Neutrophil (primary cell): ENCODE results near the gene C16orf46.
"Not testable (repeated sequence)": the region's sequence is repeated elsewhere in the genome, so short reads cannot be mapped to it uniquely, and the experiment has no call there.

ENCODE experiments used
- H3K27ac ChIP-seq: fragments of 200-600 bp; sonication (generic); 2 replicates; pipeline ENCODE4 v1.5.1; 2016; ENCODE audit warnings: mild to moderate bottlenecking, moderate library complexity
- H3K27me3 ChIP-seq: fragments of 200-600 bp; sonication (generic); 2 replicates; pipeline ENCODE4 v1.6.0; 2016; ENCODE audit warnings: mild to moderate bottlenecking
- H3K36me3 ChIP-seq: fragments of 200-600 bp; sonication (generic); 2 replicates; pipeline ENCODE4 v1.5.1; 2017
- H3K4me1 ChIP-seq, 2 experiments: fragments of 200-600 bp in 1 of 2; sonication (generic) in 1 of 2; 1 replicate in 1 of 2; 2 replicates in 1 of 2; pipeline versions ENCODE4 v1.5.1 to v1.6.1; 2013 to 2016; ENCODE audit warnings: low read depth in 1 of 2, low read length in 1 of 2, mild to moderate bottlenecking in 1 of 2, moderate library complexity in 1 of 2; ENCODE audit not compliant: control insufficient read depth in 1 of 2, insufficient read depth in 1 of 2
- H3K4me3 ChIP-seq, 2 experiments: fragments of 200-600 bp in 1 of 2; sonication (generic) in 1 of 2; 1 replicate in 1 of 2; 2 replicates in 1 of 2; pipeline ENCODE4 v1.5.1; 2013 to 2016; ENCODE audit warnings: low read depth in 1 of 2, low read length in 1 of 2, mild to moderate bottlenecking in 1 of 2, moderate library complexity in 1 of 2
- H3K9me3 ChIP-seq: fragments of 200-600 bp; sonication (generic); 2 replicates; pipeline ENCODE4 v1.5.1; 2016
- TF ChIP-seq, protein P1 (sequence below): fragments of 200-600 bp; sonication (generic); IDR thresholded peaks from 2 replicates; pipeline ENCODE4 v1.5.1; 2016; ENCODE audit warnings: antibody characterized with exemption

C16orf46 gene

DNA sequence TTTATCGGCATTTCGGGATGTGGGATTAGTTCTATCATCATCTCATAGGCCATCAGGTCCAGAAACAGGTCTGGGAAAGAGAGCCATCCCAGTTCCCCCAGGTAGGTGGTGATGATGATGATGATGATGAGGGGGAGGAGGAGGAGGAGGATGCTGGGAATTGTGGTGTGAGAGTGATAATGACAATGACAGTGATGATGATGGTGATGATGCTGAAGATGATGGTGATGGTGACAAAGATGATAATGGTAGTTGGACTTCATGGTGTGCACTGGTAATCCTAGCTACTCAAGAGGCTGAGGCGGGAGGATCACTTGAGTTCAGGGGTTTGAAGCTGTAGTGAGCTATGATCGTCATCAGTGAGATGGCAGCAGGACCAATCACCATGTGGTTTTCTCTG, 35.4 kb upstream of the C16orf46 start:
- Histone ChIP-seq H3K9me3 (no peaks in the 10 kb centered on the region), H3K36me3 (no peaks in the 10 kb centered on the region), H3K27ac (no peak overlapping the region), H3K27me3 (peaks cover 7% of the 10 kb centered on the region), H3K4me1 (no peaks in the 10 kb centered on the region), H3K4me3 (no peak overlapping the region)
- TF ChIP-seq, protein P1, sequence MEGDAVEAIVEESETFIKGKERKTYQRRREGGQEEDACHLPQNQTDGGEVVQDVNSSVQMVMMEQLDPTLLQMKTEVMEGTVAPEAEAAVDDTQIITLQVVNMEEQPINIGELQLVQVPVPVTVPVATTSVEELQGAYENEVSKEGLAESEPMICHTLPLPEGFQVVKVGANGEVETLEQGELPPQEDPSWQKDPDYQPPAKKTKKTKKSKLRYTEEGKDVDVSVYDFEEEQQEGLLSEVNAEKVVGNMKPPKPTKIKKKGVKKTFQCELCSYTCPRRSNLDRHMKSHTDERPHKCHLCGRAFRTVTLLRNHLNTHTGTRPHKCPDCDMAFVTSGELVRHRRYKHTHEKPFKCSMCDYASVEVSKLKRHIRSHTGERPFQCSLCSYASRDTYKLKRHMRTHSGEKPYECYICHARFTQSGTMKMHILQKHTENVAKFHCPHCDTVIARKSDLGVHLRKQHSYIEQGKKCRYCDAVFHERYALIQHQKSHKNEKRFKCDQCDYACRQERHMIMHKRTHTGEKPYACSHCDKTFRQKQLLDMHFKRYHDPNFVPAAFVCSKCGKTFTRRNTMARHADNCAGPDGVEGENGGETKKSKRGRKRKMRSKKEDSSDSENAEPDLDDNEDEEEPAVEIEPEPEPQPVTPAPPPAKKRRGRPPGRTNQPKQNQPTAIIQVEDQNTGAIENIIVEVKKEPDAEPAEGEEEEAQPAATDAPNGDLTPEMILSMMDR: no peak

DNA sequence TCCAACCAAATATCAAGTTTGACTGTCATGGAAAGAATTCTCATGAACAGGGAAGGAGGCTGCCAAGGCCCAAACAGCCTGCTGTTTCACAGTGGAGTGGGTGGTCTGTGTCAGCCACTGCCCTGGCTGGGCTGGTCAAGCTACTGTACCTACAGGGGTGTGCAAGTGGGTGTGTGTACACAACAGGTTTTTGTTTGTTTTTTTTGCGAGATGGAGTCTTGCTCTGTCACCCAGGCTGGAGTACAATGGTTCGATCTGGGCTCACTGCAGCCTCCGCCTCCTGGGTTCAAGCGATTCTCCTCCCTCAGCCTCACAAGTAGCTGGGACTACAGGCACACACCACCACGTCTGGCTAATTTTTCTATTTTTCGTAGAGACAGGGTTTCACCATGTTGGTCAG, 32.2 kb upstream of the C16orf46 start:
- not testable (repeated sequence) for H3K4me1 ChIP-seq, H3K36me3 ChIP-seq, H3K4me3 ChIP-seq, H3K9me3 ChIP-seq, H3K27me3 ChIP-seq, H3K27ac ChIP-seq

DNA sequence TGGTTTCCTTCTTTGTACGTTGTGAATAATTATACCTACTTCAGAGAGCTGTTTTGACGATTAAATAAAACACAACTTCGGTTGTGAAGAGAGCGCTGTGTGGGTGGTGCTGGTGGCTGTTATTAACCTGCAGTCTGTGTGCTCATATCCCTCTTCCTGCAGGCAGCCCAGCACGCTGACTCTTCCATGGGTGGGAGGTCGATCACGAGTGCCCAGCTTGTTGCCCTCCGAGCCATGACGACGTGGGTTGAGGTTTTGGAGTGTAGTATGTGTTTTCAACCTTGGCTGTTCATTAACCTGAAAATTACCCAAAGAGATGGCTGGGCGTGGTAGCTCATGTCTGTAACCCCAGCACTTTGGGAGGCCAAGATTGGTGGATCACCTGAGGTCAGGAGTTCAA, 30.5 kb upstream of the C16orf46 start:
- H3K27ac ChIP-seq: no peak overlapping the region
- no peaks in the 10 kb centered on the region for H3K9me3 ChIP-seq
- H3K4me1 ChIP-seq: no peaks in the 10 kb centered on the region
- TF ChIP-seq, protein P1: no peak
- no peak overlapping the region for H3K4me3 ChIP-seq
- H3K36me3 ChIP-seq: no peaks in the 10 kb centered on the region
- H3K27me3 ChIP-seq: peaks cover 10% of the 10 kb centered on the region

DNA sequence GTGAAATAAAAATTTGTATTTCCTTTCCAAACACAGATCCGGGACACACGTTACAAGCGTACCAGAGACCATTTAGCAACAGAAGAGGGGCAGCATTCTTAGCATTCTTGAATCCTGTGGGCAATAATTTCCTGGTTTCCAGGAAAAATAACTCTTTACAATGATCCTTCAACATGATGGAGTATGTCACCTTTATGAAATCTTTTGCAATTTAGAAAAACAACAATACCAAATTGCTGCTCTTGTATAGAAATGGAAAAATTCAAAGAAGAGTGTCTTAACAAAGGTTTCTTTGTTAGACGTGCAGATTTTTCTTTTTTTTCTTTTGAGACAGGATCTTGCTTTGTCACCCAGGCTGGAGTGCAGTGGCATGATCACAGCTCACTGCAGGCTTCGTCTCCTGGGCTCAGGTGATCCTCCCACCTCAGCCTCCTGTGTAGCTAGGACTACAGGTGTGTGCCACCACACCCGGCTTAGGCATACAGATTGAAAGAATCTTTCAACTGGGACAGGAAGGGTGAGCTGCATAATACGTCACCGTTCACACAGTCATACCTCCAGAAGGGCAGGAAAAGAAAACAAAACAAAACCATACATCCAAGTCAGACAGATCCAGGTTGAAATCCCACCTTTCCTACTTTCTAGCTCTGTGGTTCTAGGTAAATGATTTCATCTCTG, 29.9 kb upstream of the C16orf46 start:
- TF ChIP-seq, protein P1: no peak
- no peaks in the 10 kb centered on the region for H3K9me3 ChIP-seq
- no peak overlapping the region for H3K4me3 ChIP-seq
- H3K27me3 ChIP-seq: peaks cover 10% of the 10 kb centered on the region
- H3K36me3 ChIP-seq: no peaks in the 10 kb centered on the region
- H3K27ac ChIP-seq: no peak overlapping the region
- H3K4me1 ChIP-seq: no peaks in the 10 kb centered on the region

DNA sequence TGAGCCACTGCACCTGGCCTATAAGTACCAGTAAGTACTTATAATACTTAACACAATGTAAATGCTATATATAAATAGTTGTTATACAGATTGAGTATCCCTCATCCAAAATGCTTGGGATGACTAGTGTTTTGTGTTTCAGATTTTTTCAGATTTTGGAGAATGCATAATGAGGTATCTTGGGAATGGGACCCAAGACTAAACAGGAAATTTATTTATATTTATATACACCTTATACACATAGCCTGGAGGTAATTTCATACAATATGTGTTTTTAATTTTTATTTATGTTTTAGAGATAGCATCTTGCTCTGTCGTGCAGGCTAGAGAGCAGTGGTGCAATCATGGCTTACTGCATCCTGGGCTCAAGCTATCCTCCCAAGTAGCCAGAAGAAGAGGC, 28.9 kb upstream of the C16orf46 start:
- Histone ChIP-seq H3K27ac (no peak overlapping the region), H3K36me3 (no peaks in the 10 kb centered on the region), H3K9me3 (no peaks in the 10 kb centered on the region), H3K4me3 (no peak overlapping the region), H3K4me1 (no peaks in the 10 kb centered on the region), H3K27me3 (peaks cover 10% of the 10 kb centered on the region)
- TF ChIP-seq, protein P1: no peak

DNA sequence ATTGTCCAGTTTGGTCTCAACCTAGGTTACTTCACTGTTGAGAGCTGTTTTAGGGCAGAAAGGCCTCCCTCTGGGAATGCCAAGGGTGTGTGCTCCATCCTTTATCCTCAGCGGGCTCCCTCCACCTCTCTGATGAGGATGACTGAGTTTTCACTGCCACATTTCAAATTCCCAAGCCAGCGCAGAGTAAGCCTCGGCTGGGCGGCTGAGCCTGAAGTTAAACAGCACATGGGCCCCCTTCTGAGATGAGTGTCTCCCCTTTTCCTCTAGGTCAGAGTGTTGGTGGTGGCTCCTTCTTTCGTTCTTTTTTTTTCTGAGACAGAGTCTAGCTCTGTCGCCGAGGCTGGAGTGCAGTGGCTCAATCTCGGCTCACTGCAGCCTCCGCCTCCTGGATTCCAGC, 24.7 kb upstream of the C16orf46 start:
- Histone ChIP-seq H3K27me3 (peaks cover 3% of the 10 kb centered on the region), H3K36me3 (no peaks in the 10 kb centered on the region), H3K4me1 (peaks cover 2% of the 10 kb centered on the region in 2 experiments), H3K9me3 (no peaks in the 10 kb centered on the region), H3K4me3 (no peak overlapping the region), H3K27ac (no peak overlapping the region)
- TF ChIP-seq, protein P1: no peak
